Inflammatory macrophage (primary cell): ENCODE results near the gene HMCN2.

Experiments used
- DNase-seq, 2 donors: peaks; one replicate each; pipeline ENCODE4 v3.0.0-alpha.2; 2020 to 2022

Gene HMCN2

GRCh38 chr9:130372057-130372456 is 106.5 kb downstream of the HMCN2 start:
- DNase-seq: no peak

GRCh38 chr9:130373679-130374325 is 108.2 kb downstream of the HMCN2 start:
- no peak for DNase-seq

GRCh38 chr9:130377612-130378011 is 112.1 kb downstream of the HMCN2 start:
- DNase-seq: no peak

- DNase-seq: no peak
Measured at GRCh38 chr9:130378875-130379648, 113.5 kb downstream of the HMCN2 start.

- DNase-seq: no peak
Measured at GRCh38 chr9:130379649-130379970, 114.0 kb downstream of the HMCN2 start.

- DNase-seq: no peak
Measured at GRCh38 chr9:130380920-130381469, 115.4 kb downstream of the HMCN2 start.

GRCh38 chr9:130381660-130382059 is 116.1 kb downstream of the HMCN2 start:
- DNase-seq: no peak

- DNase-seq: no peak
Measured at GRCh38 chr9:130382096-130382495, 116.5 kb downstream of the HMCN2 start.

GRCh38 chr9:130382636-130383349 is 117.2 kb downstream of the HMCN2 start:
- no peak for DNase-seq

- DNase-seq: no peak
Measured at GRCh38 chr9:130383350-130383715, 117.8 kb downstream of the HMCN2 start.

GRCh38 chr9:130383979-130384676 is 118.6 kb downstream of the HMCN2 start:
- no peak for DNase-seq

GRCh38 chr9:130385257-130385656 is 119.7 kb downstream of the HMCN2 start:
- no peak for DNase-seq

GRCh38 chr9:130387398-130387797 is 121.8 kb downstream of the HMCN2 start:
- DNase-seq: no peak

GRCh38 chr9:130387905-130388304 is 122.3 kb downstream of the HMCN2 start:
- no peak for DNase-seq

- DNase-seq: no peak
Measured at GRCh38 chr9:130390390-130390789, 124.8 kb downstream of the HMCN2 start.

GRCh38 chr9:130390986-130391385 is 125.4 kb downstream of the HMCN2 start:
- DNase-seq: no peak

GRCh38 chr9:130391866-130392265 is 126.3 kb downstream of the HMCN2 start:
- DNase-seq: no peak

GRCh38 chr9:130393681-130394071 is 128.1 kb downstream of the HMCN2 start:
- no peak for DNase-seq

GRCh38 chr9:130394320-130394719 is 128.8 kb downstream of the HMCN2 start:
- no peak for DNase-seq

- no peak for DNase-seq
Measured at GRCh38 chr9:130394814-130395470, 129.4 kb downstream of the HMCN2 start.

- DNase-seq: no peak
Measured at GRCh38 chr9:130395810-130396435, 130.4 kb downstream of the HMCN2 start.

GRCh38 chr9:130396581-130396980 is 131.0 kb downstream of the HMCN2 start:
- no peak for DNase-seq
